NCI-H1092 (cell line): ENCODE measurements around the gene ATAD3A.

Experiments
- DNase-seq: peaks from one replicate; lab custom pipeline; 2025; lab: John Stamatoyannopoulos, UW

ATAD3A gene

GRCh38 chr1:1583347-1584010 is 71.5 kb downstream of the ATAD3A start:
- no peak for DNase-seq
